OCI-LY7 (cell line): ENCODE measurements around the gene TTC6. TPM values are rescaled to one million over a fixed set of nuclear protein-coding genes. Genes with fewer than 3 reads are reported as not detected.

Experiments
- BruUV-seq: library from RNA; stranded (reverse); fragments of 400-500 nt; replicated peaks from 2 replicates; lab custom pipeline; 2021; lab: Mats Ljungman, UMichigan
- CTCF ChIA-PET: fragments of 300-600 bp; sonication (Branson Sonifier 250); formaldehyde crosslinking; loops from one replicate; lab custom pipeline; 2022; ENCODE audit warnings: antibody characterized with exemption; ENCODE audit not compliant: unreplicated experiment; lab: Charles Lee
- POLR2A ChIA-PET: fragments of 300-600 bp; sonication (Branson Sonifier 250); formaldehyde crosslinking; loops from one replicate; lab custom pipeline; 2022; ENCODE audit warnings: antibody characterized with exemption; lab: Charles Lee
- DNase-seq: peaks from one replicate; pipeline ENCODE4 v3.0.0-alpha.2; 2015; ENCODE audit warnings: low spot score
- H2AFZ ChIP-seq: fragments of 200-600 bp; sonication (generic), shearing (Covaris generic); 2 replicates; pipeline ENCODE4 v1.6.1; 2014; ENCODE audit warnings: mild to moderate bottlenecking, antibody characterized with exemption, low read length, moderate library complexity
- H3K27ac ChIP-seq: fragments of 200-600 bp; sonication (generic); 2 replicates; pipeline ENCODE4 v1.5.1; 2014; ENCODE audit warnings: mixed run types, low read depth, mild to moderate bottlenecking, moderate library complexity, low read length, inconsistent platforms; ENCODE audit not compliant: poor library complexity, severe bottlenecking
- H3K36me3 ChIP-seq: fragments of 200-600 bp; sonication (generic); 2 replicates; pipeline ENCODE4 v1.6.1; 2014; ENCODE audit warnings: mild to moderate bottlenecking, antibody characterized with exemption, low read length, moderate library complexity, mixed read lengths; ENCODE audit not compliant: insufficient read depth
- H3K4me1 ChIP-seq: fragments of 200-600 bp; sonication (generic); 2 replicates; pipeline ENCODE4 v1.5.1; 2014; ENCODE audit warnings: mild to moderate bottlenecking, low read length; ENCODE audit not compliant: insufficient read depth, poor library complexity, severe bottlenecking
- H3K4me2 ChIP-seq: fragments of 200-600 bp; sonication (generic); 2 replicates; pipeline ENCODE4 v1.6.1; 2014; ENCODE audit warnings: mild to moderate bottlenecking, low read length
- H3K4me3 ChIP-seq: fragments of 200-600 bp; sonication (generic); 2 replicates; pipeline ENCODE4 v1.5.1; 2014; ENCODE audit warnings: mild to moderate bottlenecking, low read depth, low read length; ENCODE audit not compliant: poor library complexity, severe bottlenecking
- H3K79me2 ChIP-seq: fragments of 200-600 bp; sonication (generic); 2 replicates; pipeline ENCODE4 v1.6.1; 2016; ENCODE audit warnings: low read depth, mild to moderate bottlenecking, low read length, moderate library complexity, mixed read lengths; ENCODE audit not compliant: insufficient read depth
- H3K9me2 ChIP-seq: fragments of 200-600 bp; sonication (generic); 2 replicates; pipeline ENCODE4 v1.6.1; 2016; ENCODE audit warnings: mild to moderate bottlenecking, low read length, mixed read lengths; ENCODE audit not compliant: insufficient read depth
- H3K9me3 ChIP-seq: fragments of 200-600 bp; sonication (generic); 2 replicates; pipeline ENCODE4 v1.6.1; 2014; ENCODE audit warnings: mild to moderate bottlenecking, mixed run types, low read length, mixed read lengths
- H4K20me1 ChIP-seq: fragments of 200-600 bp; sonication (generic); 2 replicates; pipeline ENCODE4 v1.6.1; 2014; ENCODE audit warnings: mild to moderate bottlenecking, antibody characterized with exemption, low read length, moderate library complexity, mixed read lengths; ENCODE audit not compliant: insufficient read depth
- EZH2phosphoT487 ChIP-seq: fragments of 200-600 bp; sonication (generic); IDR thresholded peaks from 2 replicates; pipeline ENCODE4 v1.6.1; 2018; ENCODE audit warnings: low read depth, borderline replicate concordance, mild to moderate bottlenecking, mixed run types, antibody characterized with exemption, low read length, moderate library complexity, mixed read lengths
- intact Hi-C: fragments of 100-400 bp; cut with micrococcal nuclease; formaldehyde crosslinking; loops from one replicate; pipeline ENCODE4 v1.10.0; 2022; ENCODE audit not compliant: unreplicated experiment
- total RNA-seq, 2 experiments: library from RNA; depleted of rRNA in 1 of 2; stranded (reverse); fragments of >200 nt in 1 of 2; shearing (Covaris generic) in 1 of 2; gene quantifications; 2 replicates each; pipeline ENCODE4 v1.2.3, GENCODE V29; 2014 to 2022
- TF ChIP-seq, protein P1 (sequence below): fragments of 200-600 bp; sonication (generic); conservative IDR thresholded peaks from 2 replicates; pipeline ENCODE4 v1.5.1; 2014; ENCODE audit warnings: mild to moderate bottlenecking, antibody characterized with exemption, low read length, moderate library complexity, mixed read lengths

TTC6 gene
- total RNA-seq, 2 experiments from 2014 or later: not detected

GRCh38 chr14:37585971-37586796 lies 9.2 kb upstream of the TTC6 start:
- Histone ChIP-seq H3K36me3 (no peaks in the 10 kb centered on the region), H3K9me3 (no peaks in the 10 kb centered on the region), H3K79me2 (no peaks in the 10 kb centered on the region), H3K4me2 (no peak overlapping the region), H3K9me2 (no peaks in the 10 kb centered on the region), H3K4me1 (no peaks in the 10 kb centered on the region), H3K4me3 (no peak overlapping the region), H3K27ac (no peak overlapping the region), H2AFZ (no peak overlapping the region), H4K20me1 (no peaks in the 10 kb centered on the region)
- TF ChIP-seq, protein P1, sequence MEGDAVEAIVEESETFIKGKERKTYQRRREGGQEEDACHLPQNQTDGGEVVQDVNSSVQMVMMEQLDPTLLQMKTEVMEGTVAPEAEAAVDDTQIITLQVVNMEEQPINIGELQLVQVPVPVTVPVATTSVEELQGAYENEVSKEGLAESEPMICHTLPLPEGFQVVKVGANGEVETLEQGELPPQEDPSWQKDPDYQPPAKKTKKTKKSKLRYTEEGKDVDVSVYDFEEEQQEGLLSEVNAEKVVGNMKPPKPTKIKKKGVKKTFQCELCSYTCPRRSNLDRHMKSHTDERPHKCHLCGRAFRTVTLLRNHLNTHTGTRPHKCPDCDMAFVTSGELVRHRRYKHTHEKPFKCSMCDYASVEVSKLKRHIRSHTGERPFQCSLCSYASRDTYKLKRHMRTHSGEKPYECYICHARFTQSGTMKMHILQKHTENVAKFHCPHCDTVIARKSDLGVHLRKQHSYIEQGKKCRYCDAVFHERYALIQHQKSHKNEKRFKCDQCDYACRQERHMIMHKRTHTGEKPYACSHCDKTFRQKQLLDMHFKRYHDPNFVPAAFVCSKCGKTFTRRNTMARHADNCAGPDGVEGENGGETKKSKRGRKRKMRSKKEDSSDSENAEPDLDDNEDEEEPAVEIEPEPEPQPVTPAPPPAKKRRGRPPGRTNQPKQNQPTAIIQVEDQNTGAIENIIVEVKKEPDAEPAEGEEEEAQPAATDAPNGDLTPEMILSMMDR: no peak
- no peak for TF ChIP-seq EZH2phosphoT487
- ChIA-PET CTCF (no interaction called here), POLR2A (interaction anchor here (1.1 kb wide), 1 partner anchor 14 kb away, joined by 3 read pairs; no protein-coding TSS in a partner anchor)
- no peak for DNase-seq
- BruUV-seq: no TSS peak
- intact Hi-C loops: no loop called here

- no TSS peak for BruUV-seq
- DNase-seq: no peak
- Histone ChIP-seq H3K9me2 (no peaks in the 10 kb centered on the region), H3K36me3 (no peaks in the 10 kb centered on the region), H3K79me2 (no peaks in the 10 kb centered on the region), H4K20me1 (no peaks in the 10 kb centered on the region), H3K9me3 (no peaks in the 10 kb centered on the region), H3K4me2 (no peak overlapping the region), H2AFZ (no peak overlapping the region), H3K27ac (no peak overlapping the region), H3K4me1 (no peaks in the 10 kb centered on the region), H3K4me3 (no peak overlapping the region)
- TF ChIP-seq, protein P1: no peak
- no peak for TF ChIP-seq EZH2phosphoT487
- ChIA-PET CTCF (no interaction called here), POLR2A (no interaction called here)
- intact Hi-C loops: no loop called here
These were observed 8.7 kb upstream of the TTC6 start for GRCh38 chr14:37586797-37587130.

- Histone ChIP-seq H3K4me3 (no peak overlapping the region), H3K4me2 (no peak overlapping the region), H3K9me3 (no peaks in the 10 kb centered on the region), H4K20me1 (no peaks in the 10 kb centered on the region), H3K9me2 (no peaks in the 10 kb centered on the region), H3K79me2 (no peaks in the 10 kb centered on the region), H3K36me3 (no peaks in the 10 kb centered on the region), H3K4me1 (no peaks in the 10 kb centered on the region), H3K27ac (no peak overlapping the region), H2AFZ (no peak overlapping the region)
- no TSS peak for BruUV-seq
- intact Hi-C loops: no loop called here
- ChIA-PET CTCF (no interaction called here), POLR2A (no interaction called here)
- no peak for DNase-seq
- TF ChIP-seq, protein P1: no peak
- no peak for TF ChIP-seq EZH2phosphoT487
These were observed 8.2 kb upstream of the TTC6 start for GRCh38 chr14:37587131-37587803.
